GM21528 (cell line): Measurements from ENCODE around the gene KIF17.
A peak's percentile ranks its signal among the peaks of the same experiment; 100 is the strongest.

Source experiments
- ATAC-seq: cut with Tn5 transposase; IDR thresholded peaks from one replicate; pipeline ENCODE4 v1.9.1; 2021; ENCODE audit warnings: mild to moderate bottlenecking, moderate library complexity; ENCODE audit not compliant: unreplicated experiment, low FRiP score

KIF17 gene

GRCh38 chr1:20717452-20718342 is at the start of gene KIF17:
Gene KIF17 (minus strand): TSS chr1:20718007. CDS start chr1:20717706, 301 bp downstream.
- no peak for ATAC-seq

- no peak for ATAC-seq
Measured at GRCh38 chr1:20767271-20767670, 49.5 kb upstream of the KIF17 start.

GRCh38 chr1:20763417-20763816 is 45.6 kb upstream of the KIF17 start:
- ATAC-seq, result no peak

GRCh38 chr1:20760322-20760721 is 42.5 kb upstream of the KIF17 start:
- no peak for ATAC-seq

- ATAC-seq, result no peak
Measured at GRCh38 chr1:20753589-20753988, 35.8 kb upstream of the KIF17 start.

- ATAC-seq, result no peak
Measured at GRCh38 chr1:20751462-20751990, 33.7 kb upstream of the KIF17 start.

GRCh38 chr1:20742671-20743070 is 24.9 kb upstream of the KIF17 start:
- ATAC-seq, result no peak

GRCh38 chr1:20740781-20741180 is 23.0 kb upstream of the KIF17 start:
- no peak for ATAC-seq

GRCh38 chr1:20739225-20739624 is 21.4 kb upstream of the KIF17 start:
- no peak for ATAC-seq

- no peak for ATAC-seq
Measured at GRCh38 chr1:20735581-20736111, 17.8 kb upstream of the KIF17 start.

GRCh38 chr1:20733360-20733975 is 15.7 kb upstream of the KIF17 start:
- no peak for ATAC-seq

GRCh38 chr1:20732588-20733359 is 15.0 kb upstream of the KIF17 start, which contains the start of gene SH2D5:
Gene SH2D5 (minus strand): TSS chr1:20732703. CDS start chr1:20728044, 4,659 bp downstream.
- peak; percentile 66 for ATAC-seq

GRCh38 chr1:20732071-20732587 is 14.3 kb upstream of the KIF17 start:
- ATAC-seq, result peak; percentile 46

- ATAC-seq, result peak; percentile 15
Measured at GRCh38 chr1:20731057-20731991, 13.5 kb upstream of the KIF17 start.

GRCh38 chr1:20730690-20731056 is 12.9 kb upstream of the KIF17 start:
- no peak for ATAC-seq

GRCh38 chr1:20729990-20730689 is 12.3 kb upstream of the KIF17 start:
- ATAC-seq, result no peak

- ATAC-seq, result no peak
Measured at GRCh38 chr1:20729155-20729931, 11.5 kb upstream of the KIF17 start.
